T-helper 2 cell treated with Interferon-gamma antibody and Interleukin-4, amounts not matched to agents 5 μg/mL and 100 μg/mL, for 36 hours (primary cell): ENCODE data around the gene KLHL29.
A peak's percentile ranks its signal among the peaks of the same experiment; 100 is the strongest.

Experiments
- DNase-seq: peaks from one replicate; pipeline ENCODE4 v3.0.0; 2021; ENCODE audit warnings: low spot score
- H3K27ac Mint-ChIP-seq: one replicate; pipeline ENCODE4 v1.8.0; 2021; ENCODE audit warnings: mild to moderate bottlenecking, mixed read lengths
- H3K27me3 Mint-ChIP-seq: one replicate; pipeline ENCODE4 v1.8.0; 2021; ENCODE audit warnings: low read depth, mixed read lengths
- H3K36me3 Mint-ChIP-seq: one replicate; pipeline ENCODE4 v1.8.0; 2021; ENCODE audit warnings: low read depth, mixed read lengths
- H3K4me1 Mint-ChIP-seq: one replicate; pipeline ENCODE4 v1.8.0; 2021; ENCODE audit warnings: low read depth, mixed read lengths
- H3K4me3 Mint-ChIP-seq: one replicate; pipeline ENCODE4 v1.8.0; 2022; ENCODE audit warnings: mild to moderate bottlenecking, moderate library complexity, mixed read lengths
- H3K9me3 Mint-ChIP-seq: one replicate; pipeline ENCODE4 v1.8.0; 2021; ENCODE audit warnings: mixed read lengths

Gene KLHL29

DNA sequence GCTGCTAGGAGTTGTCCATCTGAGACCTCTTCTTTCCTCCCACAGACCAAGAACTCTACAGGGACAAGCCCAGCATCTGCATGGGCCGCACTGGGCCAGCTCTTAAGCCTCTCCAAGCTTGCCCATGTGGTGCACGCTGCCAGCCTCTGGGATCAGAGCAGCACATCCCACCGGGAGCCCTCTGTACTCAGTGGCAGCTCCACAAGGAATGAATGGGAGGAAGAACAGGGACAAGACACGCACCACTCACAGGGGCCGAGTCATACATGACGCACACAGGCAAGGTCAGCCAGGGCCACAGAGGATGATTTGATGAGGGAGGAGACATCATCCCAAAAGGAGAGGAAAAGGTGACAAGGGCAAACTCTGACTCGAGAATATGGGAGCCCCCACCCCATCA, 268.3 kb downstream of the KLHL29 start:
- no peaks in the 10 kb centered on the region for H3K9me3 Mint-ChIP-seq
- no peaks in the 10 kb centered on the region for H3K36me3 Mint-ChIP-seq
- no peaks in the 10 kb centered on the region for H3K27me3 Mint-ChIP-seq
- H3K4me3 Mint-ChIP-seq: no peak overlapping the region
- H3K4me1 Mint-ChIP-seq: no peaks in the 10 kb centered on the region
- no peak for DNase-seq
- H3K27ac Mint-ChIP-seq: no peak overlapping the region

DNA sequence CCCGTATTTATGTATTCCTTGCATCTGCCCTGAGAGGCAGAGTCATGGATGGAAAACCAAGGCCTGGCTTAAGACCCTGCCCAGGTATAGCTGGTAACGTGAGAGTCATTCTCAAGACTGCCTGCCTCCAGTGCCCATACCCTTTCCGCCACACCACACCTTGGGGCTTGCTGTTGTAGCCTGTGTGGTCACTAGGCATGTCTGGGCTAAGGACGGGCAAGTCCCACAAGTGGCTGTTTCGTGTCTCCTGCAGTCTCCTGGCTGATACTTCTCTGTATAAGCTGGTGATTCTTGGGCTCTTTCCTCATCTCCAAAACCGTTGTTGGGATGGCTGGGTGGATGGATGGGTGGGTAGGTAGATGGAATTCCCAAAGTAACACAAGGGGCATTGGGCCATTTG, 269.8 kb downstream of the KLHL29 start:
- no peaks in the 10 kb centered on the region for H3K27me3 Mint-ChIP-seq
- no peak for DNase-seq
- H3K36me3 Mint-ChIP-seq: no peaks in the 10 kb centered on the region
- no peaks in the 10 kb centered on the region for H3K9me3 Mint-ChIP-seq
- no peak overlapping the region for H3K4me3 Mint-ChIP-seq
- peaks cover 3% of the 10 kb centered on the region for H3K4me1 Mint-ChIP-seq
- no peak overlapping the region for H3K27ac Mint-ChIP-seq

DNA sequence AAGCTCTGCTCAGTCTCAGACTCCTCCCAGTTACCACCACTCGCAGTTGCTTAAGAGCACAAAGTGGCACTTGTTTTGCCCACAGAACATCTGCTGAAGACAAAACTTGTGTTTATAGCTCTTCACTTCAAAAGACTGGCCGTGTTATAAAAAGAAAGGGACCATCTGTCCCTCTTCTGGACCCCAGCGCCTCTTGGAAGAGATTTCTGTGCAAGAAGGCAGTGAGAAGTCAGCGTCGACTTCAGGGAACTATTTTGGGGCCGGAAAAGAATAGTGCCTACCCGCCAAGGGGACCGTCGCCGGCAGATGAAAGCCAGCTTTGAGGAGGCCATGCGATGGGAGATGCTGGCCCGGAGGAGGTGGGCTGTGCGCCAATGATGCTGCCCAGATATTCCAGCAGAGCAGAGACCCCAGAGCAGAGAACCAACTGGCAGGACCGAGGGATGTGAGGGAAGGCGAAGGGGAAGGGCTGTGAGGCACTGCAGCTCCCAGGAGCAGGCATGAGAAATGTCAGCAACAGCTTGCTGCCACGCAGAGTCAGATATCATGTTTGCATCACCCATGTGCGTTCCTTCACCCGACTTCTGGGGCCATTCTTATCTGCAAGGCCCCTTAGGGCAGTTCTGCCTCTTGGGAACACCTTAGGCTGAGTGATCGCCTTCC, 271.1 kb downstream of the KLHL29 start:
- peaks cover 3% of the 10 kb centered on the region for H3K4me1 Mint-ChIP-seq
- no peak overlapping the region for H3K27ac Mint-ChIP-seq
- H3K4me3 Mint-ChIP-seq: no peak overlapping the region
- no peaks in the 10 kb centered on the region for H3K36me3 Mint-ChIP-seq
- DNase-seq: no peak
- H3K27me3 Mint-ChIP-seq: no peaks in the 10 kb centered on the region
- H3K9me3 Mint-ChIP-seq: no peaks in the 10 kb centered on the region

DNA sequence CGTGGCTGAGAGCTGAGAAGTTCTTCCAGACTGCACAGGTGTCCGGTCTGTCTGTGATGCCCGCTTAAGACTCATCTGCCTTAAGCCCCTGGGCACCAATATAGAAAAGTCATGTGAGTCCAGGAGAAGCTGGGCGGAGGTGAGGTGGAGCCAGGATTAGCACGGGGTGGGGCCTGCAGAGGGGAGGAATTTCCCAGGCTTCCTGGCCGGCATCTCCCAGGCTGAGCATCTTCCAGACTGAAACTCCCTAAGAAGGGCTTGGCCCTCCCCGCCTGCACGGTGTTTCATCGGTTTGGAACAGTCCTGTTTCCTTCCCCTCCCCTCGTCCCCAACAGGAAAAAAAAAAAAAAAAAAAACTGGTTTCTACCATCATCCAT, 271.6 kb downstream of the KLHL29 start:
- Mint-ChIP-seq H3K9me3 (no peaks in the 10 kb centered on the region), H3K27ac (no peak overlapping the region), H3K4me1 (peaks cover 3% of the 10 kb centered on the region), H3K4me3 (no peak overlapping the region), H3K27me3 (no peaks in the 10 kb centered on the region), H3K36me3 (no peaks in the 10 kb centered on the region)
- no peak for DNase-seq

DNA sequence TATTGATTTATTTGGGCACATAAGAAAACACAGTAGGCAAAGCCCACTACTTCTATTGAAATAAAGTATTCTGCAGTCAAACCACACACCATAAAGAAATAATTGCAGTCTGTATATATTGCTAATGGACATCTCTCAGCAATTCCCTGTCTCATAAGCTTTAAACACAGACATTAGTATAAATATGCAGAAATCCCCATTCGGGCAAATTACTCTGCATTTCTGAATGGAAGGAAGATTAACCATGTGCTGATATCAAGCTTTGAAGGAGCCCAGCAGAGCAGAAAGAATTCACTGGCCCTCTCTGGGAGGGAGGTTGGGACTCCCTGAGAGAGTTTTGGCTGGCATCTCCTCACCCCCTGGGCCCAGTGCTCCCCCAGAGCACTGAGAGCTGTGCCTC, 272.4 kb downstream of the KLHL29 start:
- no peak overlapping the region for H3K27ac Mint-ChIP-seq
- H3K4me1 Mint-ChIP-seq: peaks cover 3% of the 10 kb centered on the region
- H3K36me3 Mint-ChIP-seq: no peaks in the 10 kb centered on the region
- no peaks in the 10 kb centered on the region for H3K9me3 Mint-ChIP-seq
- DNase-seq: no peak
- no peak overlapping the region for H3K4me3 Mint-ChIP-seq
- no peaks in the 10 kb centered on the region for H3K27me3 Mint-ChIP-seq

DNA sequence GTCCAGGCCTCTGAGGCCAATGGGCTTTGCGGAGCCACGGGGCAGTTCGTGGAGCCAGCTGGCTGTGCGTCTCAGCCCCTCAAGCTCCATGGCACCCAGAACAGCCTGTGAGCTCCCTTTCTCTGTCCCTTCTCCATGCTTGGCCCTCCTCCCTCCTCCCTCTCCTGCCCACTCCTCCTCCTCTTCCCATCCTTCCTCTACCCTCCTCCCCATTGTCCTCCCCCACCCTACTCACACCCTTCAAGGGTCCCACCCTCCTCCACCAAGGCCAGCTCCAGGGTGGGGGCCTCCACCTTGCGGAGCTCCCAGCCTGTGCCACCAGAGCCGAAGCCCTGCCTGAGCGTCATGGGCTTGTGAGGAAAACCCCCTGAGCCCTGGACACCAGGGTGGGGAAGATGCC, 273.0 kb downstream of the KLHL29 start:
- Mint-ChIP-seq H3K36me3 (no peaks in the 10 kb centered on the region), H3K9me3 (no peaks in the 10 kb centered on the region), H3K4me3 (no peak overlapping the region), H3K27me3 (peaks cover 1% of the 10 kb centered on the region), H3K27ac (no peak overlapping the region), H3K4me1 (peaks cover 3% of the 10 kb centered on the region)
- no peak for DNase-seq

DNA sequence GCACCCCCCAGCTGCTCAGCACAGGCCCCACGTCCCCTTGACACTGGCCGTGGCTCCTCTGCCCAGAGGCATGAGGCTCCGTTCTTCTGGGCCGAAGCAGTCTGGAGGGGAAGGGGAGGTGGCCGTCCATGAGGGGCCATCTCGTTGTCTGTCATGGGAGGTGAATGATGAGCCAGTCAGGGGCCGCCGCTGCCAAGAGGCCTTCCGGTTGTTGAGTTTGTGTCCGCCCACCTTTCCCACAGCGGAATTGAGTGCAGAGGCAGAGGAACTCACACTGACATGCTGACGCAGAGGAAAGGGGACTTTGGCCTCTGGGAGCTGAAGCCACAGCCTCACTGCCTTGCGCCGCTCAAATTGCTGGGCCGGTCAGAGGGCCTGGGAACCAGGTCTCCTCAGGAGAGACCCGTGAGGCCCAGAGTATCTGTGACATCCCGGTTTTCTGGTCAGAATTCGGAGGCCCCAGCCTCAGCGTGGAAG, 273.5 kb downstream of the KLHL29 start:
- peaks cover 4% of the 10 kb centered on the region for H3K27me3 Mint-ChIP-seq
- H3K36me3 Mint-ChIP-seq: no peaks in the 10 kb centered on the region
- no peak overlapping the region for H3K4me3 Mint-ChIP-seq
- H3K9me3 Mint-ChIP-seq: no peaks in the 10 kb centered on the region
- DNase-seq: peak; percentile 60
- H3K4me1 Mint-ChIP-seq: peaks cover 3% of the 10 kb centered on the region
- H3K27ac Mint-ChIP-seq: no peak overlapping the region

DNA sequence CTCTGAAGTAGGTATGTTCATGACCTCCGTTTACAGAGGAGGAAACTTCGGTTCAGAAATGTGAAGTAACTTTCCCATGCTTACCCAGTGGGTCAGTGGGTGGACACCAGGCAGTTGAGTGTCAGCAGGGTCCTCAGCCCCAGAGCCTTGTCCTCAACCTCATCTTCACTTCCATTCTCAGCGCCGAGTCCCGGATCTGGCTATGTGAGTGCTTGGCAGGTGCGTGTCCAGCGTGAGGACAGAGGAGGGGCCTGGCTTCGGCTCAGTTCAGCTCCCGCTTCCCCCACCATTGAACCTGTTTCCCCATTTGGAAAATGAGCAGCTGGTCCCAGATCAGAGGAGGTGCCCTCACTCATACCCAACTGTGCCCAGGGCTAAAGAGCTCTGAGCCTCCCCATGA, 274.3 kb downstream of the KLHL29 start:
- Mint-ChIP-seq H3K4me3 (no peak overlapping the region), H3K4me1 (peaks cover 3% of the 10 kb centered on the region), H3K27ac (no peak overlapping the region), H3K36me3 (no peaks in the 10 kb centered on the region), H3K27me3 (peaks cover 9% of the 10 kb centered on the region), H3K9me3 (no peaks in the 10 kb centered on the region)
- no peak for DNase-seq

DNA sequence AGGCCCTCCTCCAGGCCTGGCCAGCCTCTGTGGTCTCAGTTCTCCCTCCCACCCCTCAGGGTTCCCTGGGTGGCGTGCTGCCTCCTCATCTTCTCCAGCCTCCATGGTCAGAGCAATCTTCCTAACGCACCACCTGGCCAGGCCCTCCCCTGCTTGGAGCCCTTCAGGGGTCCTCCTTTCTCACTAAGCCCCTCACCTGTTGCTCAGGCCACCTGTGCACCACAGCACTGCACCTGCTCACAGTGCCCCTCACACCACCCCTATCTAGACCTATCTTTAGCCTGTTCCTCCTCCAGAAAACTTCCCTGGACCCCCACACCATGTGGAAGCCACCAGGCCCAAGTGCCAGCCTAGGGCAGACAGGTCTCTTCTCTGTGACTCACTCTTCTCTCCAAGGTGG, 274.8 kb downstream of the KLHL29 start:
- no peaks in the 10 kb centered on the region for H3K36me3 Mint-ChIP-seq
- no peaks in the 10 kb centered on the region for H3K9me3 Mint-ChIP-seq
- peaks cover 3% of the 10 kb centered on the region for H3K4me1 Mint-ChIP-seq
- H3K27ac Mint-ChIP-seq: no peak overlapping the region
- peaks cover 10% of the 10 kb centered on the region for H3K27me3 Mint-ChIP-seq
- no peak overlapping the region for H3K4me3 Mint-ChIP-seq
- DNase-seq: no peak

DNA sequence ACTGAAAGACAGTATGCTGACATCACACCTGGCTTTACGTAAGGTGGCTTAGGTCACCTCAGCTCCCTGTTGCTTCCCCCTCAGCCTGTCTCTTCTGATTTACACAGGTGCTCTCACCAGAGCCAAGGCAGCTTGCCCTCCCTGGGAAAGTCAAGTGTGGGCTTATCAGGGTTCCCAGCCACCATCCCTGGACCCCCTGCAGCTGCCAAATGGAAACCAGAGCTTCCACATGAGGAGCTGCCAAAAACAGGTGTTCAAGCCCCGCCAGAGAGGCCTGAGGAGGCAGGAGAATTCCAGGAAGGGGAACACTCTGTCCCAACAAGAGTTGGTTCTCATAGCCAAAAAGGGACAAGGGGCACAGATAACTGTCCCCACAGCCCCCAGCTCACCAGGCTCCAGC, 275.3 kb downstream of the KLHL29 start:
- Mint-ChIP-seq H3K4me3 (no peak overlapping the region), H3K9me3 (no peaks in the 10 kb centered on the region), H3K36me3 (no peaks in the 10 kb centered on the region), H3K27ac (no peak overlapping the region), H3K4me1 (peaks cover 3% of the 10 kb centered on the region), H3K27me3 (peaks cover 10% of the 10 kb centered on the region)
- no peak for DNase-seq

DNA sequence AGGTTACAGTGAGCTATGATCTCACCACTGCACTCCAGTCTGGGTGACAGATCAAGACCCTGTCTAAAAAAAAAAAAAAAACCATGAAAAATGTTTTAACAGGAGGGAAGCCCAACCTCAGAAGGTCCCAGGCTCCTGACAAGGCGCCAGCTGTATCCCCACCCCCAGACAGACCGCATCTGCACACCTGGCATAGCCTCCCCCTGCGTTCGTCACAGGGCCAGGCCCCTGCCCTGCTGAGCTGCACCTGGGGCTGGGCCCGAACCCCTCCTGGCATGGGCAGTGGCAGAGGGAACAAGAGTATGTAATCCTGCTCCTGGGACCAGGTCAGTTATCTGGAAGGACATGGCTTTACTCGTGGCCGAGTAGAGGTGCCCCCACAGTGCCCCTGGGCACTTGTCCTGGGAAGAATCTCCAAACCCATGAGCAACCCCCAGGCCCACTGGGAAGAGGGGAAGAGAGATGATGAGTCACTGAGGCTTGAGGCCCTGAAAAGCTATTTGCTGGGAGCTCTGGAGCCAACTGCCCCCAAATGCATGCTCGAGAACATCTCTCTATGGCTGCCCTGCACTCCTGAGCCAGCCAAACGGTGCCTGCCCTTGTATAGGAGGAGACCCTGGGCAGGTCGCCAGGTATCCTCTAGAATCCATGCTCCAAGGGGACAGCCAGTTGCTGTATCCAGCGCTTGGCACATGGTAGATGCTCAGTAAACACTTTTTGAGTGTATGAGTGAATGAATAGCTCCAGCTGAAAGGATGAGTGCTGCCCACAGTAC, 276.5 kb downstream of the KLHL29 start:
- no peak for DNase-seq
- H3K27ac Mint-ChIP-seq: no peak overlapping the region
- H3K4me1 Mint-ChIP-seq: peaks cover 3% of the 10 kb centered on the region
- peaks cover 10% of the 10 kb centered on the region for H3K27me3 Mint-ChIP-seq
- no peak overlapping the region for H3K4me3 Mint-ChIP-seq
- no peaks in the 10 kb centered on the region for H3K36me3 Mint-ChIP-seq
- H3K9me3 Mint-ChIP-seq: no peaks in the 10 kb centered on the region

DNA sequence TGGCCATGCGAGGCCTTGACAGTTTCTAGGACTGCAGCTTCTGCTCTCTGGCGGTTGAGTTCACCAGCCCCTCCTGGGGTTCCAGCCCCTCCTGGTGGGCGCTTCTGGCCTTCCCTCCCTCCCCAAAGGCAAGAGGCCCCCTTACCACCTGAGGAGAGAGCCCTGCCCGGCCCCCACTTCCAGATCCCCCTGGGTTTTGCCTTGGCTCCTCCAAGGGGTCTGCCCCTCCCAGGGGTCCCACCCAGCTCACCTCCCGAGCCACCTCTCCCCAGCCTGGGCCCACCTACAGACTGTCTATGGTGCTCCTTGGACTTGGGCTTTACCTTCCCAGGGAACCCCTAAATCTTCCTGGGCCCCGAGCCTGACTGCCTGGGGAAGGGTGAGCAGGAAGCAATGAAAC, 277.5 kb downstream of the KLHL29 start:
- H3K9me3 Mint-ChIP-seq: no peaks in the 10 kb centered on the region
- H3K4me3 Mint-ChIP-seq: no peak overlapping the region
- H3K4me1 Mint-ChIP-seq: peaks cover 3% of the 10 kb centered on the region
- H3K27me3 Mint-ChIP-seq: peaks cover 10% of the 10 kb centered on the region
- H3K36me3 Mint-ChIP-seq: no peaks in the 10 kb centered on the region
- no peak overlapping the region for H3K27ac Mint-ChIP-seq
- DNase-seq: no peak

DNA sequence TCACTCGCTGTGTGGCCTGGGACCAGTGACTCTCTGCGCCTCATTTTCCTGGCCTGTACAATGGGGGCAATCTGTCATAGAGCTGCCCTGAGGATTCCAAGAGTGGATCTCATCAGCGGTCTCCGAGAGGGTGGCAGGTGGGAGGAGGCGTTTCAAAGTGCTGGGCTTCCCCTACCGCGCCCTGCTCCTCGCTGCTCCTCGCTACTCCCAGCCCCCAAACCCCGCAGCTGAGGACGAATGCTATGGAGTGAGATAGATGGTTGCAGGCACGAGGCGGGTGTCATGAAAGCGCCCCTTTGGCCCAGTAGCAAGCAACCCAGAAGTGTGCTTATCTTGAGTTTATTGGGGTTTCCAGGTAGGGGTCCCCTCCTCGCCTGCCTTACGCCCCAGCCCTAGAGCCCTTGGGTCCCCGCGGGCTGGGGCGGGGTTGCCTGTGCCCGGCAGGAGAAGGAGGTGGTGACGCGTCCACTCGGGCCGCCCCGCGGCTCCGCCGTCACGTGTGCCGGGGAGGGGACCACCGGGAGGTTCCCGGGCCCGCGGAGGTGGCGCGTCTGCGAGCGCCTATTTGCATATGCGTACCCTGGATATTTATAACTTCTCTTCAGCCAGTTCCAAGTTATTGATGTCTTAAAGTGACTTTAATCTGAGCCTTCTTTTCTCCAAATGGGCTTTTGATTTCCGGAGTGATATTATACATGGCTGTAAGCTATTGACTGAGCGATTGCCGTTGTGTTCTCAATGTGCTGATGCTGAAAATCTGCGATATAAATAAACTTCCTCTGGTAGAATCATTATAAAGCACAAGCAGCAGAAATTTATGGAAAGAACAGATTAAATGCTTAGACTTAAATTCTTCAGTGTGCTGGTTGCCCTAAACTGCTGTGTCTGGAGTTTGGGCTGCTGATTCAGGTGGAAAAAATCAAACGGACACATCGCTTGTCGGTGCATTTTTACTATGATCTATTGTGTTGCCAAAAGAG, 278.3 kb downstream of the KLHL29 start:
- H3K36me3 Mint-ChIP-seq: no peaks in the 10 kb centered on the region
- H3K27me3 Mint-ChIP-seq: peaks cover 10% of the 10 kb centered on the region
- no peak for DNase-seq
- no peaks in the 10 kb centered on the region for H3K9me3 Mint-ChIP-seq
- H3K4me1 Mint-ChIP-seq: peaks cover 3% of the 10 kb centered on the region
- no peak overlapping the region for H3K4me3 Mint-ChIP-seq
- H3K27ac Mint-ChIP-seq: no peak overlapping the region
